HG02642 (cell line): ENCODE data around the gene SLC44A5.
"Not testable (repeated sequence)": the region's sequence is repeated elsewhere in the genome, so short reads cannot be mapped to it uniquely, and the experiment has no call there.

Experiments used
- ATAC-seq: cut with Tn5 transposase; IDR thresholded peaks from one replicate; pipeline ENCODE4 v1.9.1; 2021; ENCODE audit warnings: mild to moderate bottlenecking; ENCODE audit not compliant: unreplicated experiment, poor library complexity

SLC44A5 gene

GRCh38 chr1:75593457-75593856 lies 17.5 kb downstream of the SLC44A5 start:
- not testable (repeated sequence) for ATAC-seq

GRCh38 chr1:75589637-75590036 lies 21.3 kb downstream of the SLC44A5 start:
- ATAC-seq: no peak

- ATAC-seq: no peak
Observed at GRCh38 chr1:75588779-75589475, 22.0 kb downstream of the SLC44A5 start.

- no peak for ATAC-seq
Observed at GRCh38 chr1:75587692-75588091, 23.2 kb downstream of the SLC44A5 start.

- ATAC-seq: no peak
Observed at GRCh38 chr1:75583282-75583681, 27.6 kb downstream of the SLC44A5 start.

- no peak for ATAC-seq
Observed at GRCh38 chr1:75582725-75583261, 28.1 kb downstream of the SLC44A5 start.

- ATAC-seq: no peak
Observed at GRCh38 chr1:75579046-75579445, 31.9 kb downstream of the SLC44A5 start.

- ATAC-seq: no peak
Observed at GRCh38 chr1:75575837-75576236, 35.1 kb downstream of the SLC44A5 start.

GRCh38 chr1:75567191-75567590 lies 43.7 kb downstream of the SLC44A5 start:
- no peak for ATAC-seq

GRCh38 chr1:75559800-75560199 lies 51.1 kb downstream of the SLC44A5 start:
- ATAC-seq: no peak

- ATAC-seq: no peak
Observed at GRCh38 chr1:75559136-75559535, 51.8 kb downstream of the SLC44A5 start.

- ATAC-seq: no peak
Observed at GRCh38 chr1:75554870-75555269, 56.0 kb downstream of the SLC44A5 start.

GRCh38 chr1:75554181-75554580 lies 56.7 kb downstream of the SLC44A5 start:
- no peak for ATAC-seq

- no peak for ATAC-seq
Observed at GRCh38 chr1:75550559-75550958, 60.4 kb downstream of the SLC44A5 start.

GRCh38 chr1:75548721-75549480 lies 62.0 kb downstream of the SLC44A5 start:
- no peak for ATAC-seq

- no peak for ATAC-seq
Observed at GRCh38 chr1:75543705-75544104, 67.2 kb downstream of the SLC44A5 start.

GRCh38 chr1:75542818-75543570 lies 67.9 kb downstream of the SLC44A5 start:
- ATAC-seq: no peak

- no peak for ATAC-seq
Observed at GRCh38 chr1:75539230-75540116, 71.4 kb downstream of the SLC44A5 start.

- no peak for ATAC-seq
Observed at GRCh38 chr1:75533085-75533484, 77.8 kb downstream of the SLC44A5 start.

GRCh38 chr1:75531570-75531969 lies 79.3 kb downstream of the SLC44A5 start:
- no peak for ATAC-seq
